ENCODE measurements around the gene S100A7. TPM values are rescaled to one million over a fixed set of nuclear protein-coding genes. Genes with fewer than 3 reads are reported as not detected.
A peak's percentile ranks its signal among the peaks of the same experiment; 100 is the strongest.

S100A7 gene
- total RNA-seq, 1 experiment from 2014 or later: not detected

DNA sequence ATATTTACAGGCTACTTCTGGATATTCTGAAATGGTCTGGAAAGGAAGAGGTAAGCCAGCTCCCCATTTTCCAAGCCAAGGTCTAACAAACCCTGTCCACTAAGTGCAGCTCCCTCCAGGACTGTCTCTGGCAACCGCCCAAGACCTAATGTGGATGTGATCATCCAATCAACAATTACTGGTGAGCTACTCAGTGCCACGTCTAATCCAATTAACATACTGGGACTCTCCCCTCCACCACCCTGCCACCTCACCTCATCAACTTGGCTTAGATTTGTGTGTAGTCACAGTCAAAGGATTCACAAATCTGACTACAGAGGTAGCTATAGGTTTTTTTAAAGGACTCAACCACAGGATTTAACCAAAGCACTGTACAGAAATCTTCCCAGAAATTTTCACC lies 25.4 kb upstream of the S100A7 start:
- peaks cover 20% of the 10 kb centered on the region for H3K4me1 ChIP-seq (ENCODE audit: insufficient read depth, low read length, poor library complexity, severe bottlenecking)
- POLR2A ChIA-PET (ENCODE audit: low non-redundant PET): no interaction called here
- no peak for TF ChIP-seq EZH2 (IDR thresholded peaks at IDR 0.05; ENCODE audit: borderline replicate concordance, low read depth, low read length, poor library complexity, severe bottlenecking)
- TF ChIP-seq, protein P1, sequence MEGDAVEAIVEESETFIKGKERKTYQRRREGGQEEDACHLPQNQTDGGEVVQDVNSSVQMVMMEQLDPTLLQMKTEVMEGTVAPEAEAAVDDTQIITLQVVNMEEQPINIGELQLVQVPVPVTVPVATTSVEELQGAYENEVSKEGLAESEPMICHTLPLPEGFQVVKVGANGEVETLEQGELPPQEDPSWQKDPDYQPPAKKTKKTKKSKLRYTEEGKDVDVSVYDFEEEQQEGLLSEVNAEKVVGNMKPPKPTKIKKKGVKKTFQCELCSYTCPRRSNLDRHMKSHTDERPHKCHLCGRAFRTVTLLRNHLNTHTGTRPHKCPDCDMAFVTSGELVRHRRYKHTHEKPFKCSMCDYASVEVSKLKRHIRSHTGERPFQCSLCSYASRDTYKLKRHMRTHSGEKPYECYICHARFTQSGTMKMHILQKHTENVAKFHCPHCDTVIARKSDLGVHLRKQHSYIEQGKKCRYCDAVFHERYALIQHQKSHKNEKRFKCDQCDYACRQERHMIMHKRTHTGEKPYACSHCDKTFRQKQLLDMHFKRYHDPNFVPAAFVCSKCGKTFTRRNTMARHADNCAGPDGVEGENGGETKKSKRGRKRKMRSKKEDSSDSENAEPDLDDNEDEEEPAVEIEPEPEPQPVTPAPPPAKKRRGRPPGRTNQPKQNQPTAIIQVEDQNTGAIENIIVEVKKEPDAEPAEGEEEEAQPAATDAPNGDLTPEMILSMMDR (conservative IDR thresholded peaks at IDR 0.05; ENCODE audit: low read depth, low read length): no peak
- H3K27ac ChIP-seq (ENCODE audit: low read depth, low read length, poor library complexity, severe bottlenecking): no peak overlapping the region
- BruUV-seq (replicated peaks): no TSS peak
- H3K9me3 ChIP-seq (ENCODE audit: low read depth, low read length, poor library complexity, severe bottlenecking): no peaks in the 10 kb centered on the region
- H3K27me3 ChIP-seq (replicated peaks; ENCODE audit: insufficient read depth, low read depth, low read length, poor library complexity): peaks cover 14% of the 10 kb centered on the region
- peak; percentile 80 for DNase-seq (ENCODE audit: low spot score)
- CTCF ChIA-PET: interaction anchor here (0.9 kb wide), 1 partner anchor 9 kb away, joined by 4 read pairs; no protein-coding TSS in a partner anchor
- H3K36me3 ChIP-seq (ENCODE audit: insufficient read depth, low read length, poor library complexity, severe bottlenecking): no peaks in the 10 kb centered on the region
- intact Hi-C loops (cut with micrococcal nuclease; ENCODE audit: unreplicated experiment): no loop called here
- H3K4me3 ChIP-seq (ENCODE audit: low read depth, low read length, poor library complexity, severe bottlenecking): no peak overlapping the region

DNA sequence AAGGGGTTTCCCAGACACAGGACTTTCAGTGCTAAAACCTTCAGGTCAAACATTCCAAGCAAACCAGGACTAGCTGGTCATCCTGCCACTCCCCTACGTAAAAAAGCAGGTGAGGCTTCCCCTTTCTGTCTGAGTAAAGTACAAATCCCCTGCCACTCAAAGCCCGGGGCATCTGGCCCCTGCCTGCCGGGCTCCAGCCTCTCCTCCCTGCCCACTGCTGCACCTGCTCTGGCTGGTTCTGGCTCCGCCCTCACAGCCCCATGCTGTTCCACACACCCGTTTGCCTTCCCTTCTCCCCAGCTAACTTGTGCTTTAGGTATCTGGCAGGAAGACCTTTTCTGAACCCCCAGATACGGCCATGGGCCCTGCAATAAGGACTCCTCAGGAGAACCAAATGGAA lies 23.3 kb upstream of the S100A7 start:
- H3K27me3 ChIP-seq (replicated peaks; ENCODE audit: insufficient read depth, low read depth, low read length, poor library complexity): peaks cover 34% of the 10 kb centered on the region
- no peak overlapping the region for H3K27ac ChIP-seq (ENCODE audit: low read depth, low read length, poor library complexity, severe bottlenecking)
- no peak for DNase-seq (ENCODE audit: low spot score)
- H3K36me3 ChIP-seq (ENCODE audit: insufficient read depth, low read length, poor library complexity, severe bottlenecking): no peaks in the 10 kb centered on the region
- H3K4me3 ChIP-seq (ENCODE audit: low read depth, low read length, poor library complexity, severe bottlenecking): no peak overlapping the region
- CTCF ChIA-PET: no interaction called here
- peaks cover 11% of the 10 kb centered on the region for H3K4me1 ChIP-seq (ENCODE audit: insufficient read depth, low read length, poor library complexity, severe bottlenecking)
- intact Hi-C loops (cut with micrococcal nuclease; ENCODE audit: unreplicated experiment): no loop called here
- POLR2A ChIA-PET (ENCODE audit: low non-redundant PET): no interaction called here
- no TSS peak for BruUV-seq (replicated peaks)
- no peak for TF ChIP-seq EZH2 (IDR thresholded peaks at IDR 0.05; ENCODE audit: borderline replicate concordance, low read depth, low read length, poor library complexity, severe bottlenecking)
- TF ChIP-seq, protein P1 (conservative IDR thresholded peaks at IDR 0.05; ENCODE audit: low read depth, low read length): no peak
- no peaks in the 10 kb centered on the region for H3K9me3 ChIP-seq (ENCODE audit: low read depth, low read length, poor library complexity, severe bottlenecking)

DNA sequence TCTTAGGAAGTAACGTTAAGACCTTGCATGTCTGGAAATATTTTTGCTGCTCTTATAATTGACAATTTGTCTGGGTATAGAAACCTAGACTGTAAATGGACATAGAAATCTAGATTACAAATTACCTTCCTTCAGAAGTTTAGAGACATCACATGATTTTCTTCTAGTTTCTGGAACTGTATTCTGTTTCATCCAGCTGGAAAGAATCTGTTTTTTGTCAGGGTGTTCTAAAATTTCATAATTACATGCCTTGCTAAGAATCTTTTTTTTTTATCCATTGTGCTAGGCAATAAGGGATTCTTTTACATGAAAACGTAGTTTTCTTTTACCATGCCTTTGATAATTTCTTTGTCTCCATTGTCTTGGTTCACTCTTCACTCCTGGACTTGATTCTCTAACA lies 20.7 kb upstream of the S100A7 start:
- DNase-seq (ENCODE audit: low spot score): no peak
- BruUV-seq (replicated peaks): no TSS peak
- H3K9me3 ChIP-seq (ENCODE audit: low read depth, low read length, poor library complexity, severe bottlenecking): no peaks in the 10 kb centered on the region
- intact Hi-C loops (cut with micrococcal nuclease; ENCODE audit: unreplicated experiment): no loop called here
- peaks cover 43% of the 10 kb centered on the region for H3K27me3 ChIP-seq (replicated peaks; ENCODE audit: insufficient read depth, low read depth, low read length, poor library complexity)
- ChIA-PET POLR2A (ENCODE audit: low non-redundant PET) (no interaction called here), CTCF (no interaction called here)
- H3K4me1 ChIP-seq (ENCODE audit: insufficient read depth, low read length, poor library complexity, severe bottlenecking): peaks cover 9% of the 10 kb centered on the region
- TF ChIP-seq, protein P1 (conservative IDR thresholded peaks at IDR 0.05; ENCODE audit: low read depth, low read length): no peak
- TF ChIP-seq EZH2 (IDR thresholded peaks at IDR 0.05; ENCODE audit: borderline replicate concordance, low read depth, low read length, poor library complexity, severe bottlenecking): no peak
- no peak overlapping the region for H3K4me3 ChIP-seq (ENCODE audit: low read depth, low read length, poor library complexity, severe bottlenecking)
- no peaks in the 10 kb centered on the region for H3K36me3 ChIP-seq (ENCODE audit: insufficient read depth, low read length, poor library complexity, severe bottlenecking)
- no peak overlapping the region for H3K27ac ChIP-seq (ENCODE audit: low read depth, low read length, poor library complexity, severe bottlenecking)

All from A673 (cell line).